ENCODE results near the gene SLC25A13.

DNA sequence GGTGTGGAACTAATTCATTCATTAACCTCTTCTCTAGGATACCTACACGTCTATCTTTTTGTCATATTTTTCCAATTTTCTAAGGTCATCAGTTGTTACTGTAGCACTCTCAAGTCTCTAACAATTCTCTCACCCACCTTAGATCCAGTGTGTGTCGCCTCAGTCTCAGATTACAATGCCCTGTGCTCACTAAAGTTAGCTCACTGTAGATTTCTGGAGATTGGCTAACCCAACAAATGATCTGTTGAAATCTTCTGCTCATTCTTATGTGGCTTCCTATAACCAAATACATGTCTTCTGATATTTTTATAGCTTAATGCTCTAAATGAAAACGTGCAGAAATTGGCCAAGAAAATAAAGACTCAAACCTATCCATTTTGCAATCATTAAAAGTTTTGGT, 142.6 kb downstream of the SLC25A13 start:
- no peak for TF ChIP-seq POLR2A (IDR thresholded peaks at IDR 0.05)
- TF ChIP-seq, protein P1, sequence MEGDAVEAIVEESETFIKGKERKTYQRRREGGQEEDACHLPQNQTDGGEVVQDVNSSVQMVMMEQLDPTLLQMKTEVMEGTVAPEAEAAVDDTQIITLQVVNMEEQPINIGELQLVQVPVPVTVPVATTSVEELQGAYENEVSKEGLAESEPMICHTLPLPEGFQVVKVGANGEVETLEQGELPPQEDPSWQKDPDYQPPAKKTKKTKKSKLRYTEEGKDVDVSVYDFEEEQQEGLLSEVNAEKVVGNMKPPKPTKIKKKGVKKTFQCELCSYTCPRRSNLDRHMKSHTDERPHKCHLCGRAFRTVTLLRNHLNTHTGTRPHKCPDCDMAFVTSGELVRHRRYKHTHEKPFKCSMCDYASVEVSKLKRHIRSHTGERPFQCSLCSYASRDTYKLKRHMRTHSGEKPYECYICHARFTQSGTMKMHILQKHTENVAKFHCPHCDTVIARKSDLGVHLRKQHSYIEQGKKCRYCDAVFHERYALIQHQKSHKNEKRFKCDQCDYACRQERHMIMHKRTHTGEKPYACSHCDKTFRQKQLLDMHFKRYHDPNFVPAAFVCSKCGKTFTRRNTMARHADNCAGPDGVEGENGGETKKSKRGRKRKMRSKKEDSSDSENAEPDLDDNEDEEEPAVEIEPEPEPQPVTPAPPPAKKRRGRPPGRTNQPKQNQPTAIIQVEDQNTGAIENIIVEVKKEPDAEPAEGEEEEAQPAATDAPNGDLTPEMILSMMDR (IDR thresholded peaks at IDR 0.05 in 4 of 5, conservative IDR thresholded peaks at IDR 0.05 in 1 of 5) = no peak
